ENCODE results near the gene NRL.

DNA sequence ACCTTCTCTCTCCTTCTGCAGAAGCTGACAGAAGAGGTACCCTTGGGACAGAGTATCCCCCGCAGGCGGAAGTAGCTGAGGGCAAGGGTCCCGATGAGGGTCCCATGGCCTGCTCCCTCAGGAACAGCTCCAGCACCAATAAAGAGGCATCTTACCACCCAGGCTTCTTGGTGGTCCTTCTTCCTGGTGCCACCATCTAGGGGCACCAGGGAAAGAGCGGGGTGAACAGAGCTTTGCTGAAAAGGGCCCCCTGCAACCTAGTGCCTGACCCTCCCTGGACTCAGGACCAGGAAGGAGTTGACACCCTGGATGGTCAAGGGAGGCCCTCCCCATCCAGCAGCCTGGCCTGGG lies 45.7 kb upstream of the NRL start:
- TF ChIP-seq, protein P1, sequence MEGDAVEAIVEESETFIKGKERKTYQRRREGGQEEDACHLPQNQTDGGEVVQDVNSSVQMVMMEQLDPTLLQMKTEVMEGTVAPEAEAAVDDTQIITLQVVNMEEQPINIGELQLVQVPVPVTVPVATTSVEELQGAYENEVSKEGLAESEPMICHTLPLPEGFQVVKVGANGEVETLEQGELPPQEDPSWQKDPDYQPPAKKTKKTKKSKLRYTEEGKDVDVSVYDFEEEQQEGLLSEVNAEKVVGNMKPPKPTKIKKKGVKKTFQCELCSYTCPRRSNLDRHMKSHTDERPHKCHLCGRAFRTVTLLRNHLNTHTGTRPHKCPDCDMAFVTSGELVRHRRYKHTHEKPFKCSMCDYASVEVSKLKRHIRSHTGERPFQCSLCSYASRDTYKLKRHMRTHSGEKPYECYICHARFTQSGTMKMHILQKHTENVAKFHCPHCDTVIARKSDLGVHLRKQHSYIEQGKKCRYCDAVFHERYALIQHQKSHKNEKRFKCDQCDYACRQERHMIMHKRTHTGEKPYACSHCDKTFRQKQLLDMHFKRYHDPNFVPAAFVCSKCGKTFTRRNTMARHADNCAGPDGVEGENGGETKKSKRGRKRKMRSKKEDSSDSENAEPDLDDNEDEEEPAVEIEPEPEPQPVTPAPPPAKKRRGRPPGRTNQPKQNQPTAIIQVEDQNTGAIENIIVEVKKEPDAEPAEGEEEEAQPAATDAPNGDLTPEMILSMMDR (IDR thresholded peaks at IDR 0.05): no peak
- TF ChIP-seq POLR2A (IDR thresholded peaks at IDR 0.05): no peak
